ENCODE data around the gene MLST8. TPM values are rescaled to one million over a fixed set of nuclear protein-coding genes. Genes with fewer than 3 reads are reported as not detected.
A peak's percentile ranks its signal among the peaks of the same experiment; 100 is the strongest.
"Not testable (repeated sequence)": the region's sequence is repeated elsewhere in the genome, so short reads cannot be mapped to it uniquely, and the experiment has no call there.

MLST8 gene
- total RNA-seq, 1 donor from 2014 or later = 56.4 TPM

GRCh38 chr16:2244926-2245795 is 39.9 kb downstream of the MLST8 start:
- Mint-ChIP-seq H3K4me3 (ENCODE audit: low read depth) (no peak overlapping the region), H3K36me3 (ENCODE audit: low read depth) (peaks cover 11% of the 10 kb centered on the region), H3K27me3 (ENCODE audit: low read depth) (no peaks in the 10 kb centered on the region), H3K9me3 (no peaks in the 10 kb centered on the region), H3K4me1 (ENCODE audit: low read depth) (peaks cover 1% of the 10 kb centered on the region), H3K27ac (no peak overlapping the region)
- no peak for DNase-seq (ENCODE audit: low spot score)
- intact Hi-C loops (cut with micrococcal nuclease) = no loop called here

- Mint-ChIP-seq H3K27ac (no peak overlapping the region), H3K27me3 (ENCODE audit: low read depth) (no peaks in the 10 kb centered on the region), H3K9me3 (no peaks in the 10 kb centered on the region), H3K36me3 (ENCODE audit: low read depth) (peaks cover 14% of the 10 kb centered on the region), H3K4me3 (ENCODE audit: low read depth) (no peak overlapping the region), H3K4me1 (ENCODE audit: low read depth) (peaks cover 1% of the 10 kb centered on the region)
- no peak for DNase-seq (ENCODE audit: low spot score)
- intact Hi-C loops (cut with micrococcal nuclease) = no loop called here
These were observed 41.1 kb downstream of the MLST8 start for GRCh38 chr16:2246301-2246885.

- intact Hi-C loops (cut with micrococcal nuclease) = loop anchor here (1.0 to 10.0 kb wide), 2 partner anchors 18 to 226 kb away; partner anchors contain the start of genes NHERF2 and RNPS1
- peak; percentile 41 for DNase-seq (ENCODE audit: low spot score)
- no peaks in the 10 kb centered on the region for H3K27me3 Mint-ChIP-seq (ENCODE audit: low read depth)
- H3K36me3 Mint-ChIP-seq (ENCODE audit: low read depth) = peaks cover 35% of the 10 kb centered on the region
- H3K4me1 Mint-ChIP-seq (ENCODE audit: low read depth) = peaks cover 1% of the 10 kb centered on the region
- peak overlapping the region; percentile 91 for H3K4me3 Mint-ChIP-seq (ENCODE audit: low read depth)
- no peaks in the 10 kb centered on the region for H3K9me3 Mint-ChIP-seq
- H3K27ac Mint-ChIP-seq = peak overlapping the region; percentile 91
These were observed 45.5 kb downstream of the MLST8 start for GRCh38 chr16:2250652-2251295.

- intact Hi-C loops (cut with micrococcal nuclease) = loop anchor here (1.0 to 10.0 kb wide), 2 partner anchors 17 to 227 kb away; partner anchors contain the start of genes NHERF2 and RNPS1
- H3K27ac Mint-ChIP-seq = peak within 1 kb of the TSS; percentile 91
- DNase-seq (ENCODE audit: low spot score) = peak; percentile 81
- peak within 1 kb of the TSS; percentile 91 for H3K4me3 Mint-ChIP-seq (ENCODE audit: low read depth)
- no peaks in the 10 kb centered on the region for H3K27me3 Mint-ChIP-seq (ENCODE audit: low read depth)
- H3K9me3 Mint-ChIP-seq = no peaks in the 10 kb centered on the region
- H3K4me1 Mint-ChIP-seq (ENCODE audit: low read depth) = peaks cover 1% of the 10 kb centered on the region
- peaks cover 39% of the 10 kb centered on the region for H3K36me3 Mint-ChIP-seq (ENCODE audit: low read depth)
These were observed 46.2 kb downstream of the MLST8 start, which contains the start of gene ECI1 for GRCh38 chr16:2251296-2252111. ECI1 (minus strand) TSS chr16:2251587; CDS start chr16:2251566, 21 bp downstream.

GRCh38 chr16:2252806-2253148 is 47.5 kb downstream of the MLST8 start:
- no peak for DNase-seq (ENCODE audit: low spot score)
- Mint-ChIP-seq H3K9me3 (no peaks in the 10 kb centered on the region), H3K36me3 (ENCODE audit: low read depth) (peaks cover 50% of the 10 kb centered on the region), H3K27me3 (ENCODE audit: low read depth) (no peaks in the 10 kb centered on the region), H3K4me1 (ENCODE audit: low read depth) (peaks cover 1% of the 10 kb centered on the region), H3K27ac (peak overlapping the region; percentile 49), H3K4me3 (ENCODE audit: low read depth) (no peak overlapping the region)
- intact Hi-C loops (cut with micrococcal nuclease) = loop anchor here (10.0 kb wide), 1 partner anchor 228 kb away; the partner anchor contains the start of gene NHERF2

DNA sequence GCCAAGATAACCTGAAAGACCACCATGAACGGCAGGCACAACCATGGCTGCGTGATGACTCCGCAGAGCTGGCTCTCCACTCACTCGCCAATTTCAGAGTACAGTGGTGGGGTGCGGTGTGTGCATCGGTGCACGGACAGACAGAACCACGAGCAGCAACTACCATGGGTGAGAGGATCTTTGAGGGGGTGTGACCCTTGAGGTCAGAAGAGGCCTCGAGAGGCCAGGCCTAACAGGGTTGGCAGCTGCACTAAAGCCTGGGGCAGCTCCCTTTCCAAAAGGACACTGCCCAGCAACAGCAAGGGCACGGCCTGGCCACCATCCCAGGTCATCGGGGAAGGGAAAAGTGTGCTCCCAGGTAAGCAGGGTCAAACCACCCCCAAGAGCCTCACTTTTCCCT is 48.0 kb downstream of the MLST8 start:
- Mint-ChIP-seq H3K27me3 (ENCODE audit: low read depth) (no peaks in the 10 kb centered on the region), H3K4me1 (ENCODE audit: low read depth) (peaks cover 1% of the 10 kb centered on the region), H3K9me3 (no peaks in the 10 kb centered on the region), H3K4me3 (ENCODE audit: low read depth) (no peak overlapping the region), H3K27ac (no peak overlapping the region), H3K36me3 (ENCODE audit: low read depth) (peaks cover 55% of the 10 kb centered on the region)
- no peak for DNase-seq (ENCODE audit: low spot score)
- intact Hi-C loops (cut with micrococcal nuclease) = loop anchor here (10.0 kb wide), 1 partner anchor 228 kb away; the partner anchor contains the start of gene NHERF2

DNA sequence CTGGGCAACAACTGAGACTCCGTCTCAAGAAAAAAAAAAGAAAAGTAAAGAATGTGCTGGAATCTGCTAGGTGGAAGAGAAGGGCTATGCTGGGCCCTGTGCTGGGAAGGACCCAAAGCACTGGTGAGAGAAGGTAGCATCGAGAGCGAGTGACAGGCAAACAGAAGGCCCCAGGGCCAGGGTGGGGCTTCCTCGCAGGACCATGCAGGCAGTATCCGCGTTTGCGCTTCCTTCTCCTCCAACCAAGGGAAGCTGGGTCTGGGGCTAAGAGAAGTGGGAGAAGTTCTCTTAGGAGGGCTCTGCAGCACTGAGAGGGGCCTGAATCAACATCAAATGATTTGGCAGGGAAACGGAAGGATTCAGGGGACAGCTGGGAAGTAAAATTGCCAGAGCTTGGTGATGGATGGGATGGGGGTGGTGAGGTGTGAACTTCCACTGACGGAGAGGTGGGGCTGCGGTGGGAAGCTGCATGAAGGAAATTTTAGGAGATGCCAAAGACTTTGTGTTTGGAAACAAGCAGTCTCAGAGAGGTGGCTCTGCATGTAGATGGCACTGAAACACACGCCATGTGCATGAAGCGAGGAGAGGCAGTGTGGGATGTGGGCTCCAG is 51.4 kb downstream of the MLST8 start:
- no peaks in the 10 kb centered on the region for H3K9me3 Mint-ChIP-seq
- peaks cover 3% of the 10 kb centered on the region for H3K4me1 Mint-ChIP-seq (ENCODE audit: low read depth)
- no peaks in the 10 kb centered on the region for H3K27me3 Mint-ChIP-seq (ENCODE audit: low read depth)
- DNase-seq (ENCODE audit: low spot score) = no peak
- peaks cover 76% of the 10 kb centered on the region for H3K36me3 Mint-ChIP-seq (ENCODE audit: low read depth)
- no peak overlapping the region for H3K4me3 Mint-ChIP-seq (ENCODE audit: low read depth)
- intact Hi-C loops (cut with micrococcal nuclease) = loop anchor here (10.0 kb wide), 1 partner anchor 232 kb away; the partner anchor contains the start of gene NHERF2
- peak overlapping the region; percentile 25 for H3K27ac Mint-ChIP-seq

- H3K36me3 Mint-ChIP-seq (ENCODE audit: low read depth) = peaks cover 81% of the 10 kb centered on the region
- H3K4me3 Mint-ChIP-seq (ENCODE audit: low read depth) = no peak overlapping the region
- no peaks in the 10 kb centered on the region for H3K27me3 Mint-ChIP-seq (ENCODE audit: low read depth)
- DNase-seq (ENCODE audit: low spot score) = no peak
- intact Hi-C loops (cut with micrococcal nuclease) = loop anchor here (10.0 kb wide), 1 partner anchor 233 kb away; the partner anchor contains the start of gene NHERF2
- no peak overlapping the region for H3K27ac Mint-ChIP-seq
- H3K4me1 Mint-ChIP-seq (ENCODE audit: low read depth) = peaks cover 8% of the 10 kb centered on the region
- H3K9me3 Mint-ChIP-seq = no peaks in the 10 kb centered on the region
These were observed 52.5 kb downstream of the MLST8 start for GRCh38 chr16:2257726-2258125.

DNA sequence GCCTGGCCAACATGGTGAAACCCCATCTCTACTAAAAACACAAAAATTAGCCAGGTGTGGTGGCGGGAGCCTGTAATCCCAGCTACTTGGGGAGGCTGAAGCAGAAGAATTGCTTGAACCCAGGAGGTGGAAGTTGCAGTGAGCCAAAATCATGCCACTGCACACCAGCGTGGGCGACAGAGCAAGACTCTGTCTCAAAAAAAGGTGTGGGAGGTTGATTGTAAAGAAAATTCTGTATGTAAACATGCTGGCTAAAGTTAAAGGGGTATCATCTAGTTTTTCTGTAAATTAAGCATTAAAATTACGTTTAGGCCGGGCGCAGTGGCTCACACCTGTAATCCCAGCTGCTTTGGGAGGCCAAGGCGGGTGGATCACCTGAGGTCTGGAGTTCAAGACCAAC is 53.3 kb downstream of the MLST8 start:
- not testable (repeated sequence) for H3K27ac Mint-ChIP-seq; H3K9me3 Mint-ChIP-seq; DNase-seq (ENCODE audit: low spot score); H3K4me3 Mint-ChIP-seq (ENCODE audit: low read depth); H3K4me1 Mint-ChIP-seq (ENCODE audit: low read depth); H3K27me3 Mint-ChIP-seq (ENCODE audit: low read depth)
- H3K36me3 Mint-ChIP-seq (ENCODE audit: low read depth) = peaks cover 80% of the 10 kb centered on the region
- intact Hi-C loops (cut with micrococcal nuclease) = loop anchor here (10.0 kb wide), 1 partner anchor 234 kb away; the partner anchor contains the start of gene NHERF2

Data from activated T-helper 2 cell treated with anti-CD3 and anti-CD28 coated beads, Interferon-gamma antibody, Interleukin-2, Interleukin-4, amounts not matched to agents 10 μg/mL and 5 μg/mL and 100 μg/mL, durations not matched to agents 14 hours and 24 hours and 36 hours (primary cell).